Esophagus squamous epithelium (tissue), 4 donors: ENCODE data around the gene ECE2.

Experiments
- POLR2A ChIP-seq, 4 donors: fragments of 450-650 bp; IDR thresholded peaks; one replicate each; pipeline ENCODE4 v1.6.1; 2017; ENCODE audit warnings: antibody characterized with exemption in 4 of 4, mild to moderate bottlenecking in 4 of 4, moderate library complexity in 3 of 4
- TF ChIP-seq, protein P1 (sequence below), 6 experiments: fragments of 450-650 bp in 4 of 6; fragments of 200-600 bp in 2 of 6; sonication (generic) in 2 of 6; IDR thresholded peaks; one replicate each; pipeline ENCODE4 v1.5.1; 2016 to 2019; ENCODE audit warnings: antibody characterized with exemption in 6 of 6, mild to moderate bottlenecking in 4 of 6, moderate library complexity in 4 of 6

DNA sequence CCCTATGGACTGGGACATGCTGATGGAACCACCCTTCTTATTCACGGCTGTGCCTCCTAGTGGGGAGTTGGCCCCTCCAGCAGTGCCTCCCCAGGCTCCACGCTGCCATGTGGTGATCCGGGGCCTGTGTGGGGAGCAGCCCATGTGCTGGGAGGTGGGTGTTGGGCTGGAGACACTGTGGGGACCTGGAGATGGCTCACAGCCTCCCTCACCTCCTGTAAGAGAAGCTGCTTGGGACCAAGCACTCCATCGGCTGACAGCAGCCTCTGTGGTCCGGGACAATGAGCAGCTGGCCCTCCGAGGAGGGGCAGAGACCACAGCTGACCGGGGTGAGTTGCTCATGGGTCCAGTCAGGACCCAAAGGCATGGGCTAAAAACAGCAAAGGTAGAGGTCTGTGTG lies 36.1 kb upstream of the ECE2 start:
- TF ChIP-seq, protein P1, sequence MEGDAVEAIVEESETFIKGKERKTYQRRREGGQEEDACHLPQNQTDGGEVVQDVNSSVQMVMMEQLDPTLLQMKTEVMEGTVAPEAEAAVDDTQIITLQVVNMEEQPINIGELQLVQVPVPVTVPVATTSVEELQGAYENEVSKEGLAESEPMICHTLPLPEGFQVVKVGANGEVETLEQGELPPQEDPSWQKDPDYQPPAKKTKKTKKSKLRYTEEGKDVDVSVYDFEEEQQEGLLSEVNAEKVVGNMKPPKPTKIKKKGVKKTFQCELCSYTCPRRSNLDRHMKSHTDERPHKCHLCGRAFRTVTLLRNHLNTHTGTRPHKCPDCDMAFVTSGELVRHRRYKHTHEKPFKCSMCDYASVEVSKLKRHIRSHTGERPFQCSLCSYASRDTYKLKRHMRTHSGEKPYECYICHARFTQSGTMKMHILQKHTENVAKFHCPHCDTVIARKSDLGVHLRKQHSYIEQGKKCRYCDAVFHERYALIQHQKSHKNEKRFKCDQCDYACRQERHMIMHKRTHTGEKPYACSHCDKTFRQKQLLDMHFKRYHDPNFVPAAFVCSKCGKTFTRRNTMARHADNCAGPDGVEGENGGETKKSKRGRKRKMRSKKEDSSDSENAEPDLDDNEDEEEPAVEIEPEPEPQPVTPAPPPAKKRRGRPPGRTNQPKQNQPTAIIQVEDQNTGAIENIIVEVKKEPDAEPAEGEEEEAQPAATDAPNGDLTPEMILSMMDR (IDR thresholded peaks at IDR 0.05), result no peak
- TF ChIP-seq POLR2A (IDR thresholded peaks at IDR 0.05), result no peak
